Liver (tissue), 9 donors: ENCODE data around the gene APOBEC3A. TPM values are rescaled to one million over a fixed set of nuclear protein-coding genes. Genes with fewer than 3 reads are reported as not detected.

Source experiments
- DNase-seq: peaks from one replicate; pipeline ENCODE4 v3.0.0-alpha.2; 2017; ENCODE audit warnings: low spot score
- H3K27ac ChIP-seq, 2 donors: one replicate each; pipeline ENCODE4 v1.7.0; 2013; ENCODE audit warnings: inconsistent platforms in 2 of 2, low read length in 2 of 2, control low read depth in 1 of 2, low read depth in 1 of 2, mild to moderate bottlenecking in 1 of 2
- H3K27me3 ChIP-seq, 4 donors: one replicate each; pipeline versions ENCODE4 v1.6.1 to v1.7.0; 2013; ENCODE audit warnings: low read length in 3 of 4, inconsistent platforms in 1 of 4, mild to moderate bottlenecking in 1 of 4, moderate library complexity in 1 of 4; ENCODE audit not compliant: control insufficient read depth in 4 of 4, insufficient read depth in 4 of 4
- H3K36me3 ChIP-seq, 4 donors: one replicate each; pipeline versions ENCODE4 v1.6.1 to v1.7.0; 2013; ENCODE audit warnings: low read length in 3 of 4, mild to moderate bottlenecking in 3 of 4, low read depth in 1 of 4, moderate library complexity in 1 of 4; ENCODE audit not compliant: control insufficient read depth in 4 of 4, insufficient read depth in 3 of 4
- H3K4me1 ChIP-seq, 4 donors: one replicate each; pipeline versions ENCODE4 v1.6.1 to v1.7.0; 2013; ENCODE audit warnings: low read length in 3 of 4, mild to moderate bottlenecking in 3 of 4, moderate library complexity in 1 of 4; ENCODE audit not compliant: control insufficient read depth in 4 of 4, insufficient read depth in 4 of 4
- H3K4me3 ChIP-seq, 3 donors: one replicate each; pipeline versions ENCODE4 v1.6.1 to v1.7.0; 2013; ENCODE audit warnings: low read length in 3 of 3, control low read depth in 1 of 3, low read depth in 1 of 3, mild to moderate bottlenecking in 1 of 3
- H3K9ac ChIP-seq, 2 donors: one replicate each; pipeline ENCODE4 v1.7.0; 2013; ENCODE audit warnings: low read length in 2 of 2, mild to moderate bottlenecking in 2 of 2, moderate library complexity in 2 of 2, control low read depth in 1 of 2, low read depth in 1 of 2
- H3K9me3 ChIP-seq, 4 donors: one replicate each; pipeline versions ENCODE4 v1.6.1 to v1.7.0; 2013; ENCODE audit warnings: low read length in 3 of 4; ENCODE audit not compliant: control insufficient read depth in 4 of 4
- ATF3 ChIP-seq: IDR thresholded peaks from 2 replicates; pipeline ENCODE4 v1.6.1; 2016; ENCODE audit warnings: antibody characterized with exemption
- CTCF ChIP-seq: fragments of 150-350 bp; IDR thresholded peaks from 2 replicates; pipeline ENCODE4 v1.5.1; 2017; ENCODE audit warnings: improper control_type of control experiment, low read depth, low read length; ENCODE audit not compliant: missing input control
- EGR1 ChIP-seq, 2 donors: IDR thresholded peaks; 2 replicates each; pipeline ENCODE4 v1.6.1; 2016 to 2018; ENCODE audit warnings: antibody characterized with exemption in 2 of 2, low read depth in 2 of 2
- FOXA1 ChIP-seq: IDR thresholded peaks from 2 replicates; pipeline ENCODE4 v1.6.1; 2016; ENCODE audit warnings: antibody characterized with exemption
- FOXA2 ChIP-seq: IDR thresholded peaks from 2 replicates; pipeline ENCODE4 v1.6.1; 2016; ENCODE audit warnings: antibody characterized with exemption
- GABPA ChIP-seq, 2 donors: IDR thresholded peaks in 1 of 2; conservative IDR thresholded peaks in 1 of 2; 2 replicates each; pipeline ENCODE4 v1.6.1; 2016; ENCODE audit warnings: antibody characterized with exemption in 2 of 2, mild to moderate bottlenecking in 1 of 2, moderate library complexity in 1 of 2
- HNF4A ChIP-seq, 2 donors: conservative IDR thresholded peaks; 2 replicates each; pipeline ENCODE4 v1.6.1; 2016; ENCODE audit warnings: antibody characterized with exemption in 2 of 2, mild to moderate bottlenecking in 2 of 2
- HNF4G ChIP-seq: IDR thresholded peaks from 2 replicates; pipeline ENCODE4 v1.6.1; 2016; ENCODE audit warnings: antibody characterized with exemption
- MAX ChIP-seq: IDR thresholded peaks from 2 replicates; pipeline ENCODE4 v1.6.1; 2016; ENCODE audit warnings: antibody characterized with exemption
- NR2F2 ChIP-seq: IDR thresholded peaks from 2 replicates; pipeline ENCODE4 v1.6.1; 2016; ENCODE audit warnings: antibody characterized with exemption
- RAD21 ChIP-seq, 2 donors: IDR thresholded peaks; 2 replicates each; pipeline ENCODE4 v1.6.1; 2016; ENCODE audit warnings: antibody characterized with exemption in 2 of 2, mild to moderate bottlenecking in 2 of 2
- REST ChIP-seq: IDR thresholded peaks from 2 replicates; pipeline ENCODE4 v1.6.1; 2016; ENCODE audit warnings: antibody characterized with exemption, mild to moderate bottlenecking
- RXRA ChIP-seq, 2 donors: IDR thresholded peaks; 2 replicates each; pipeline ENCODE4 v1.6.1; 2017 to 2018; ENCODE audit warnings: antibody characterized with exemption in 2 of 2, mild to moderate bottlenecking in 1 of 2
- SP1 ChIP-seq: IDR thresholded peaks from 2 replicates; pipeline ENCODE4 v1.6.1; 2018; ENCODE audit warnings: antibody characterized with exemption, mild to moderate bottlenecking
- TAF1 ChIP-seq: conservative IDR thresholded peaks from 2 replicates; pipeline ENCODE4 v1.6.1; 2016; ENCODE audit warnings: antibody characterized with exemption, mild to moderate bottlenecking
- YY1 ChIP-seq: IDR thresholded peaks from 2 replicates; pipeline ENCODE4 v1.6.1; 2016; ENCODE audit warnings: antibody characterized with exemption, mild to moderate bottlenecking
- ZBTB33 ChIP-seq: IDR thresholded peaks from 2 replicates; pipeline ENCODE4 v1.6.1; 2016; ENCODE audit warnings: antibody characterized with exemption
- WGBS: extraction: QIAGEN DNeasy Blood & Tissue Kit; methylation state at CpG from one replicate; pipeline ENCODE4 v1.1.7; 2013; 5-methylcytosine and 5-hydroxymethylcytosine counted together
- polyA plus RNA-seq, 2 donors: library from polyadenylated mRNA; stranded (reverse) in 1 of 2; unstranded in 1 of 2; fragments of 200-250 nt in 1 of 2; fragments of >200 nt in 1 of 2; fragmentation: Nextera tagmentation in 1 of 2; extraction: Ambion mirVana in 1 of 2; gene quantifications; one replicate each; pipeline versions ENCODE4 v1.2.1 to v1.2.3, GENCODE V29; 2013 to 2015
- total RNA-seq, 2 donors: library from RNA; depleted of rRNA; stranded (reverse); fragments of >200 nt; gene quantifications; one replicate each; pipeline ENCODE4 v1.2.3, GENCODE V29; 2014
- donor health status: healthy.
- donor health status: healthy.
- donor health status: healthy.
- donor health status: healthy.
- donor health status: healthy.

Gene APOBEC3A
- total and polyA plus RNA-seq, 4 donors: 0.26 to 8.7 (median 4.6) TPM

GRCh38 chr22:38955250-38955905 lies 2.0 kb upstream of the APOBEC3A start:
- 66% methylated on average over 5 of the region's 5 CpGs for WGBS
- Histone ChIP-seq H3K9me3 (no peaks in the 10 kb centered on the region), H3K4me3 (no peak overlapping the region), H3K4me1 (no peaks in the 10 kb centered on the region), H3K27me3 (no peaks in the 10 kb centered on the region), H3K27ac (no peak overlapping the region), H3K9ac (no peak overlapping the region), H3K36me3 (no peaks in the 10 kb centered on the region)
- no peak for TF ChIP-seq REST
- TF ChIP-seq HNF4G: no peak
- no peak for TF ChIP-seq MAX
- no peak for TF ChIP-seq FOXA1
- TF ChIP-seq TAF1: no peak
- TF ChIP-seq RAD21 (IDR thresholded peaks at IDR 0.05): no peak
- TF ChIP-seq ATF3: no peak
- TF ChIP-seq GABPA (IDR thresholded peaks at IDR 0.05 in 1 of 2, conservative IDR thresholded peaks at IDR 0.05 in 1 of 2): no peak
- TF ChIP-seq EGR1 (IDR thresholded peaks at IDR 0.05; ENCODE audit: low read depth in 2 of 2): no peak
- no peak for TF ChIP-seq YY1
- no peak for TF ChIP-seq ZBTB33
- no peak for TF ChIP-seq FOXA2
- TF ChIP-seq SP1: no peak
- no peak for TF ChIP-seq CTCF
- no peak for TF ChIP-seq RXRA (IDR thresholded peaks at IDR 0.05)
- DNase-seq: no peak

- TF ChIP-seq GABPA (IDR thresholded peaks at IDR 0.05 in 1 of 2, conservative IDR thresholded peaks at IDR 0.05 in 1 of 2) (no peak), CTCF (no peak), TAF1 (no peak), MAX (no peak), HNF4A (conservative IDR thresholded peaks at IDR 0.05) (no peak), NR2F2 (no peak), YY1 (no peak), RAD21 (IDR thresholded peaks at IDR 0.05) (no peak), ZBTB33 (no peak)
- no peaks in the 10 kb centered on the region for H3K27me3 ChIP-seq
- H3K36me3 ChIP-seq: no peaks in the 10 kb centered on the region
- H3K4me3 ChIP-seq: no peak overlapping the region
- no peak overlapping the region for H3K27ac ChIP-seq
- 95% methylated on average over 3 of the region's 3 CpGs for WGBS
- no peaks in the 10 kb centered on the region for H3K9me3 ChIP-seq
- H3K9ac ChIP-seq: no peak overlapping the region
- no peak for DNase-seq
- H3K4me1 ChIP-seq: no peaks in the 10 kb centered on the region
These were observed 1.5 kb upstream of the APOBEC3A start for GRCh38 chr22:38955926-38956325.
